Measurements from ENCODE around the gene KRT79.
A peak's percentile ranks its signal among the peaks of the same experiment; 100 is the strongest.

The KRT79 gene

GRCh38 chr12:52788876-52789636 lies 45.1 kb downstream of the KRT79 start:
- DNase-seq, result no peak

- no peak for DNase-seq
These were observed 45.8 kb downstream of the KRT79 start for GRCh38 chr12:52788192-52788875.

- peak in 1 of 4 experiments; percentile 22 for DNase-seq
These were observed 46.6 kb downstream of the KRT79 start for GRCh38 chr12:52787324-52788191.

- no peak for DNase-seq
These were observed 49.2 kb downstream of the KRT79 start for GRCh38 chr12:52784909-52785308.

GRCh38 chr12:52783563-52784316 lies 50.4 kb downstream of the KRT79 start:
- DNase-seq, result no peak

GRCh38 chr12:52782502-52782901 lies 51.6 kb downstream of the KRT79 start:
- DNase-seq, result no peak

- no peak for DNase-seq
These were observed 52.6 kb downstream of the KRT79 start for GRCh38 chr12:52781399-52782082.

GRCh38 chr12:52779914-52780313 lies 54.2 kb downstream of the KRT79 start:
- no peak for DNase-seq

- DNase-seq, result no peak
These were observed 55.3 kb downstream of the KRT79 start for GRCh38 chr12:52778833-52779232.

- no peak for DNase-seq
These were observed 56.5 kb downstream of the KRT79 start for GRCh38 chr12:52777566-52777965.

GRCh38 chr12:52776913-52777395 lies 57.2 kb downstream of the KRT79 start, which contains the start of gene KRT76:
Gene KRT76 (minus strand): TSS chr12:52777345. CDS start chr12:52777291, 54 bp downstream.
- DNase-seq, result no peak

GRCh38 chr12:52776435-52776834 lies 57.7 kb downstream of the KRT79 start:
- DNase-seq, result no peak

- DNase-seq, result no peak
These were observed 59.4 kb downstream of the KRT79 start for GRCh38 chr12:52774629-52775250.

- DNase-seq, result peak; percentile 18 to 70 (median 58)
These were observed 61.3 kb downstream of the KRT79 start for GRCh38 chr12:52772772-52773171.

GRCh38 chr12:52772188-52772587 lies 61.9 kb downstream of the KRT79 start:
- no peak for DNase-seq

- no peak for DNase-seq
These were observed 62.6 kb downstream of the KRT79 start for GRCh38 chr12:52771505-52771904.
